DND-41 (cell line): ENCODE measurements around the gene ATF6B.

Experiments
- ATAC-seq: fragments of 200-7000 bp; cut with Tn5 transposase; 3 replicates; pipeline ENCODE4 v1.9.1; 2021; ENCODE audit warnings: low read depth; ENCODE audit not compliant: insufficient read depth
- DNase-seq: peaks from one replicate; pipeline ENCODE4 v3.0.0-alpha.2; 2020
- H2AFZ ChIP-seq: 2 replicates; pipeline ENCODE4 v1.6.0; 2012; ENCODE audit warnings: low read depth, low read length
- H3K27ac ChIP-seq: 2 replicates; pipeline ENCODE4 v1.5.1; 2012; ENCODE audit warnings: low read length, inconsistent platforms
- H3K27me3 ChIP-seq: fragments of 200-600 bp; sonication (generic); 2 replicates; pipeline ENCODE4 v1.6.0; 2012; ENCODE audit warnings: low read length, mild to moderate bottlenecking, inconsistent platforms; ENCODE audit not compliant: insufficient read depth, poor library complexity
- H3K36me3 ChIP-seq: 2 replicates; pipeline ENCODE4 v1.5.1; 2012; ENCODE audit warnings: low read length, inconsistent platforms; ENCODE audit not compliant: insufficient read depth
- H3K4me1 ChIP-seq: 2 replicates; pipeline ENCODE4 v1.5.1; 2012; ENCODE audit warnings: mild to moderate bottlenecking, low read length; ENCODE audit not compliant: insufficient read depth
- H3K4me2 ChIP-seq: 2 replicates; pipeline ENCODE4 v1.6.0; 2012; ENCODE audit warnings: mild to moderate bottlenecking, moderate library complexity, low read length, inconsistent platforms; ENCODE audit not compliant: insufficient read depth
- H3K4me3 ChIP-seq, 2 experiments: fragments of 200-600 bp in 1 of 2; shearing (Covaris generic) in 1 of 2; 2 replicates each; pipeline ENCODE4 v1.5.1; 2012 to 2016; ENCODE audit warnings: inconsistent platforms in 2 of 2, low read length in 2 of 2, mild to moderate bottlenecking in 2 of 2, low read depth in 1 of 2, moderate library complexity in 1 of 2
- H3K79me2 ChIP-seq: 2 replicates; pipeline ENCODE4 v1.6.0; 2012; ENCODE audit warnings: low read length, inconsistent platforms; ENCODE audit not compliant: insufficient read depth
- H3K9ac ChIP-seq: 2 replicates; pipeline ENCODE4 v1.6.0; 2012; ENCODE audit warnings: low read depth, mild to moderate bottlenecking, inconsistent platforms, low read length, moderate library complexity
- H3K9me3 ChIP-seq: 2 replicates; pipeline ENCODE4 v1.5.1; 2012; ENCODE audit warnings: low read length, moderate library complexity, mild to moderate bottlenecking, inconsistent platforms; ENCODE audit not compliant: insufficient read depth, severe bottlenecking
- H4K20me1 ChIP-seq: 2 replicates; pipeline ENCODE4 v1.6.0; 2012; ENCODE audit warnings: low read length; ENCODE audit not compliant: insufficient read depth
- CTCF ChIP-seq: IDR thresholded peaks from 2 replicates; pipeline ENCODE4 v1.5.1; 2012; ENCODE audit warnings: borderline replicate concordance, low read length, moderate library complexity, mild to moderate bottlenecking; ENCODE audit not compliant: poor library complexity, severe bottlenecking; ENCODE audit errors: extremely low read depth
- EZH2 ChIP-seq: IDR thresholded peaks from 3 replicates; pipeline ENCODE4 v1.6.1; 2012; ENCODE audit warnings: borderline replicate concordance, low read depth, mild to moderate bottlenecking, moderate library complexity, low read length, inconsistent platforms; ENCODE audit not compliant: severe bottlenecking

The ATF6B gene

DNA sequence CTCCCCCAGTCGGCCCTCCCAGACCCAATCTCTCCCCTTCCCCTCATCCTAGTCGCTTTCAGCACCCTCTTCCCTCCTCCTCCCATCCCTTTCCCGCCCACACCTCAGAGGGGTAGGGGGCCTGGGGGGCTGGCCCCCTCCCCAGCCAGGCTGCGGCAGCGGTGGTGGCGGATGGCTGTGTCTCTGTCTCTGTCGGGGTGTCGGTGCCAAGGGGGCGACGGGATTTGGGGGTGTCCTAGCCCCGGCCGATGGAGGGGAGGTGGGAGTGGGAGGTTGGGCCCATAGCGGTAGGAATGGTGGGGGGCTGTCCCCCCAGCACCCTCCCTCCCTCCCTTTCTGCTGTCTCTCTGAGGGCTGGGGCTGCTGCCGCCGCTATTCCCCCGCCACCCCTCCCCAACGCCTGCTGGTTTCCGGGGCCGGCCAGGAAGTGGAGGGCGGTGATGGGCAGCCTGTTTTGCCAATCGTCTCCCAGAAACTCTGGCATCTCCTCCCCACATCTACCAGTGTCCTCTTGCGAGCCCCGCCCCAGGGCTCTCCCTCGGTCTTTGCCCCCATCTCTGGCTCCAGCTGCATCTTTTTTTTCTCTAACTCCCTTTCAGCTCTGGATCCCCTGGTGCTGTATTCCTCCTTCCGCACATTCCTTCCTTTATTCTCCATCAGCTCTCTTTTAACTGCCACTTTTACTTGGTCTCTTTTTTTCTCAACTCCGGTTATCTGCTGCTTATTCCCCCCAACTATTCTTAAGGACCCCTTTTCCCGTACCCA, 47.8 kb upstream of the ATF6B start, which contains the start of gene AGPAT1:
Gene AGPAT1, minus strand, starts transcription at position 374 of the 765 bp plus-strand sequence. CDS start 4,588 bp downstream, outside the sequence.
- H3K27ac ChIP-seq, result peak within 1 kb of the TSS; percentile 93
- TF ChIP-seq EZH2 (no peak), CTCF (no peak)
- ATAC-seq (peak; percentile 66), DNase-seq (peak; percentile 99)
- no peaks in the 10 kb centered on the region for H4K20me1 ChIP-seq
- peaks cover 49% of the 10 kb centered on the region for H3K4me1 ChIP-seq
- peak within 1 kb of the TSS; percentile 86 for H2AFZ ChIP-seq
- H3K4me2 ChIP-seq, result peak within 1 kb of the TSS; percentile 75
- peaks cover 19% of the 10 kb centered on the region for H3K36me3 ChIP-seq
- no peaks in the 10 kb centered on the region for H3K9me3 ChIP-seq
- H3K9ac ChIP-seq, result peak within 1 kb of the TSS; percentile 92
- no peaks in the 10 kb centered on the region for H3K27me3 ChIP-seq
- H3K4me3 ChIP-seq, result peak within 1 kb of the TSS; percentile 91
- peaks cover 47% of the 10 kb centered on the region for H3K79me2 ChIP-seq

DNA sequence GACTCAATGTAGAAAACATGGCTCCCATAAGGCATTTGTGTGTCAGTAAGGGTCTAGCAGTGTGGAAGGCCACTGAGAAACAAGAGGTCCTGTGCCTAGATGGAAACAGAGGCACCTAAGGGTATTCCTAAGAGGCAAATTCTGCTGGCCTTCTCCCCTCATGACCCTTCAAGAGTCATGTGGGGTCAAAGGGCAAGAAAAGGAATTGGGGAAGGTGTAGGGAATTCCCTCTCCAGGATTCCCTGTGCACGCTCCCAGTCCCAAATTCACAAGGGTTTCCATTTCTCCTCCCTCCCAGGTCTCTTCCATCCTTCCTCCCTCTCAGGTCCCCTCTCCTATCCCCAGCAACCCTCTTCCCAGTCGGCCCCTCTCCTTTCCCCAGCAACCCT, 47.3 kb upstream of the ATF6B start:
- Histone ChIP-seq H2AFZ (peak overlapping the region; percentile 86), H4K20me1 (no peaks in the 10 kb centered on the region), H3K9me3 (no peaks in the 10 kb centered on the region), H3K9ac (peak overlapping the region; percentile 92), H3K4me1 (peaks cover 49% of the 10 kb centered on the region), H3K36me3 (peaks cover 21% of the 10 kb centered on the region), H3K79me2 (peaks cover 47% of the 10 kb centered on the region), H3K27ac (peak overlapping the region; percentile 84), H3K4me3 (peak overlapping the region; percentile 91), H3K4me2 (peak overlapping the region; percentile 75), H3K27me3 (no peaks in the 10 kb centered on the region)
- no peak for DNase-seq
- ATAC-seq, result no peak
- TF ChIP-seq CTCF, result no peak
- TF ChIP-seq EZH2, result no peak

DNA sequence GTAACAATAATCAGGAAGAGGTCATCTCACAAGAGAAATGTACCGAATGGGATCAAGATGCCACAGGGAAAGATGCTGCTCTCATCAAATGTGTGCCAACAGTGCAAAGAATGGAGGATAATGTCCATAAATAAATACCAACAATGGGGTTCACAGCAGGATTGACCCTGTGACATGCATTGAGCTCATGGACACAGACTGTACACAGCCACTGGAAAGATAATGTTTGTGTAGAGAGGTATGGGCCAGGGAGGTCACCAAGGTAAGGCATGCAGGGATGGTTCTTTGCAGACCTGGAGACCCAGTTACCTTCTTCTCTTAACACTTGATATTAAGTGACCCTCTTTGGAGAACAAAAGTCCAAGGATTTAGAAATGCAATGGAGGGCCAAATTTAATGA, 46.4 kb upstream of the ATF6B start:
- H3K4me3 ChIP-seq, result peak overlapping the region in 1 of 2 experiments; percentile 91; a peak in 1 of 4 replicates
- no peaks in the 10 kb centered on the region for H4K20me1 ChIP-seq
- ATAC-seq, result no peak
- peaks cover 40% of the 10 kb centered on the region for H3K4me1 ChIP-seq
- no peak overlapping the region for H3K27ac ChIP-seq
- H3K4me2 ChIP-seq, result peak overlapping the region; percentile 75
- H3K79me2 ChIP-seq, result peaks cover 40% of the 10 kb centered on the region
- H3K36me3 ChIP-seq, result peaks cover 21% of the 10 kb centered on the region
- TF ChIP-seq CTCF, result no peak
- TF ChIP-seq EZH2, result no peak
- H3K9ac ChIP-seq, result no peak overlapping the region
- DNase-seq, result no peak
- no peaks in the 10 kb centered on the region for H3K9me3 ChIP-seq
- H2AFZ ChIP-seq, result no peak overlapping the region
- no peaks in the 10 kb centered on the region for H3K27me3 ChIP-seq
